IMR-90 (cell line): ENCODE measurements around the gene KTI12. TPM values are rescaled to one million over a fixed set of nuclear protein-coding genes. Genes with fewer than 3 reads are reported as not detected.

ENCODE experiments used
- ATAC-seq: fragments of 200-7000 bp; cut with Tn5 transposase; 2 replicates; pipeline ENCODE4 v1.9.1; 2020; ENCODE audit warnings: low read depth, mild to moderate bottlenecking, moderate library complexity
- BruUV-seq: library from RNA; stranded (reverse); fragments of 400-500 nt; replicated peaks from 2 replicates; lab custom pipeline; 2021; lab: Mats Ljungman, UMichigan
- CTCF ChIA-PET: fragments of 300-600 bp; formaldehyde crosslinking; extraction: SDS; loops from one replicate; lab custom pipeline; 2021; ENCODE audit warnings: antibody characterized with exemption; lab: Yijun Ruan, JAX
- POLR2A ChIA-PET: fragments of 300-600 bp; sonication (Branson Sonifier 250); formaldehyde crosslinking; loops from one replicate; lab custom pipeline; 2022; ENCODE audit warnings: antibody characterized with exemption; ENCODE audit not compliant: unreplicated experiment; lab: Charles Lee
- DNase-seq: peaks from one replicate; pipeline ENCODE4 v3.0.0; 2013
- H2AFZ ChIP-seq: replicated peaks from 2 replicates; pipeline ENCODE3; 2013; ENCODE audit warnings: low read length, mild to moderate bottlenecking; ENCODE audit not compliant: poor library complexity
- H2AK5ac ChIP-seq: 2 replicates; pipeline ENCODE4 v1.6.1; 2013; ENCODE audit warnings: low read depth, low read length, inconsistent platforms
- H2AK9ac ChIP-seq: replicated peaks from 2 replicates; pipeline ENCODE3; 2013; ENCODE audit warnings: mild to moderate bottlenecking, low read depth, low read length, moderate library complexity; ENCODE audit not compliant: poor library complexity
- H2BK120ac ChIP-seq: 2 replicates; pipeline ENCODE4 v1.6.1; 2013; ENCODE audit warnings: low read depth, low read length, inconsistent platforms
- H2BK15ac ChIP-seq: 3 replicates; pipeline ENCODE4 v1.6.1; 2013; ENCODE audit warnings: low read depth, low read length, inconsistent platforms
- H2BK20ac ChIP-seq: 2 replicates; pipeline ENCODE4 v1.6.1; 2013; ENCODE audit warnings: low read depth, mild to moderate bottlenecking, inconsistent platforms, low read length, moderate library complexity
- H2BK5ac ChIP-seq: 2 replicates; pipeline ENCODE4 v1.6.1; 2013; ENCODE audit warnings: mild to moderate bottlenecking, low read depth, low read length, inconsistent platforms; ENCODE audit not compliant: poor library complexity, severe bottlenecking
- H3K14ac ChIP-seq: replicated peaks from 2 replicates; pipeline ENCODE4 v1.6.1; 2013; ENCODE audit warnings: low read depth, low read length, inconsistent platforms
- H3K18ac ChIP-seq: 2 replicates; pipeline ENCODE4 v1.6.1; 2013; ENCODE audit warnings: low read depth, low read length, control low read depth
- H3K23ac ChIP-seq: 2 replicates; pipeline ENCODE4 v1.6.1; 2013; ENCODE audit warnings: low read depth, low read length, inconsistent platforms
- H3K27ac ChIP-seq: 2 replicates; pipeline ENCODE4 v1.5.1; 2013; ENCODE audit warnings: mild to moderate bottlenecking, control low read depth, low read length; ENCODE audit not compliant: insufficient read depth
- H3K27me3 ChIP-seq: 2 replicates; pipeline ENCODE4 v1.6.1; 2013; ENCODE audit warnings: low read length; ENCODE audit not compliant: control insufficient read depth, insufficient read depth
- H3K36me3 ChIP-seq: 2 replicates; pipeline ENCODE4 v1.6.1; 2013; ENCODE audit warnings: low read length, mixed read lengths; ENCODE audit not compliant: control insufficient read depth, insufficient read depth
- H3K4ac ChIP-seq: 2 replicates; pipeline ENCODE4 v1.6.1; 2013; ENCODE audit warnings: low read depth, low read length, inconsistent platforms
- H3K4me1 ChIP-seq: 2 replicates; pipeline ENCODE4 v1.6.1; 2013; ENCODE audit warnings: low read length, mixed read lengths; ENCODE audit not compliant: control insufficient read depth, insufficient read depth
- H3K4me2 ChIP-seq: 2 replicates; pipeline ENCODE4 v1.6.1; 2013; ENCODE audit warnings: low read depth, mild to moderate bottlenecking, control low read depth, low read length, moderate library complexity
- H3K4me3 ChIP-seq: 2 replicates; pipeline ENCODE4 v1.5.1; 2013; ENCODE audit warnings: low read depth, mild to moderate bottlenecking, control low read depth, low read length, moderate library complexity; ENCODE audit not compliant: insufficient read depth
- H3K56ac ChIP-seq: 2 replicates; pipeline ENCODE4 v1.6.1; 2013; ENCODE audit warnings: low read length, inconsistent platforms; ENCODE audit not compliant: insufficient read depth; ENCODE audit errors: extremely low read depth
- H3K79me1 ChIP-seq, 2 experiments: 2 replicates each; pipeline ENCODE4 v1.6.1; 2013; ENCODE audit warnings: low read length in 2 of 2, inconsistent platforms in 1 of 2, low read depth in 1 of 2
- H3K9ac ChIP-seq: 2 replicates; pipeline ENCODE4 v1.6.1; 2013; ENCODE audit warnings: low read depth, low read length, control low read depth
- H3K9me1 ChIP-seq: 2 replicates; pipeline ENCODE4 v1.6.1; 2013; ENCODE audit warnings: low read length, inconsistent platforms; ENCODE audit not compliant: insufficient read depth
- H3K9me3 ChIP-seq: 2 replicates; pipeline ENCODE4 v1.6.1; 2013; ENCODE audit warnings: low read length; ENCODE audit not compliant: control insufficient read depth, insufficient read depth
- H4K20me1 ChIP-seq: 2 replicates; pipeline ENCODE4 v1.6.1; 2013; ENCODE audit warnings: low read length, inconsistent platforms; ENCODE audit not compliant: insufficient read depth
- H4K5ac ChIP-seq: 2 replicates; pipeline ENCODE4 v1.6.1; 2013; ENCODE audit warnings: mild to moderate bottlenecking, low read depth, low read length, control low read depth
- H4K8ac ChIP-seq, 2 experiments: 2 replicates each; pipeline ENCODE4 v1.6.1; 2013; ENCODE audit warnings: low read depth in 2 of 2, low read length in 2 of 2, control low read depth in 1 of 2, inconsistent platforms in 1 of 2
- H4K91ac ChIP-seq: 2 replicates; pipeline ENCODE4 v1.6.1; 2013; ENCODE audit warnings: low read depth, low read length, inconsistent platforms; ENCODE audit not compliant: insufficient read depth
- BHLHE40 ChIP-seq: fragments of 150-350 bp; IDR thresholded peaks from 2 replicates; pipeline ENCODE4 v1.6.1; 2016; ENCODE audit warnings: mild to moderate bottlenecking, low read depth, low read length
- CEBPB ChIP-seq: IDR thresholded peaks from 2 replicates; pipeline ENCODE4 v1.6.1; 2012; ENCODE audit warnings: low read depth, low read length, improper control_type of control experiment
- CHD1 ChIP-seq: IDR thresholded peaks from 2 replicates; pipeline ENCODE4 v1.6.1; 2012; ENCODE audit warnings: low read depth, low read length, improper control_type of control experiment
- FOS ChIP-seq: fragments of 150-350 bp; IDR thresholded peaks from 2 replicates; pipeline ENCODE4 v1.6.1; 2016; ENCODE audit warnings: low read depth, low read length
- MAFK ChIP-seq: IDR thresholded peaks from 2 replicates; pipeline ENCODE4 v1.6.1; 2012; ENCODE audit warnings: low read depth, low read length, improper control_type of control experiment
- MAZ ChIP-seq: IDR thresholded peaks from 2 replicates; pipeline ENCODE4 v1.6.1; 2012; ENCODE audit warnings: low read depth, mild to moderate bottlenecking, low read length, improper control_type of control experiment, moderate library complexity, borderline replicate concordance
- MXI1 ChIP-seq: IDR thresholded peaks from 2 replicates; pipeline ENCODE4 v1.6.1; 2012; ENCODE audit warnings: low read depth, mild to moderate bottlenecking, low read length, moderate library complexity, borderline replicate concordance
- NFE2L2 ChIP-seq: fragments of 150-350 bp; IDR thresholded peaks from 2 replicates; pipeline ENCODE4 v1.6.1; 2016; ENCODE audit warnings: low read depth, mild to moderate bottlenecking, low read length
- POLR2A ChIP-seq: IDR thresholded peaks from 2 replicates; pipeline ENCODE4 v1.6.1; 2012; ENCODE audit warnings: mild to moderate bottlenecking, low read depth, low read length
- RAD21 ChIP-seq: IDR thresholded peaks from 2 replicates; pipeline ENCODE4 v1.6.1; 2012; ENCODE audit warnings: low read length, improper control_type of control experiment
- RCOR1 ChIP-seq: IDR thresholded peaks from 2 replicates; pipeline ENCODE4 v1.6.1; 2012; ENCODE audit warnings: mild to moderate bottlenecking, low read length, improper control_type of control experiment; ENCODE audit not compliant: insufficient replicate concordance
- RFX5 ChIP-seq: IDR thresholded peaks from 2 replicates; pipeline ENCODE4 v1.8.0; 2012; ENCODE audit warnings: low read depth, mild to moderate bottlenecking, low read length, moderate library complexity
- SMC3 ChIP-seq: fragments of 150-350 bp; IDR thresholded peaks from 2 replicates; pipeline ENCODE4 v1.6.1; 2016; ENCODE audit warnings: low read depth, mild to moderate bottlenecking, antibody characterized with exemption, low read length, moderate library complexity
- USF2 ChIP-seq: fragments of 150-350 bp; IDR thresholded peaks from 2 replicates; pipeline ENCODE4 v1.6.1; 2017; ENCODE audit warnings: mild to moderate bottlenecking, antibody characterized with exemption, low read length, low read depth
- WGBS, 2 experiments: methylation state at CpG; one replicate each; pipeline versions ENCODE4 v1.1.5 to v1.1.7; 2013; ENCODE audit warnings: missing lambda C conversion rate in 2 of 2; ENCODE audit not compliant: insufficient read length in 1 of 2; ENCODE audit errors: extremely low coverage in 2 of 2; 5-methylcytosine and 5-hydroxymethylcytosine counted together
- dilution Hi-C: fragments of 300-500 bp; cut with HindIII; formaldehyde crosslinking; loops from one replicate; pipeline ENCODE4 v1.14.3; 2018; ENCODE audit warnings: low sequenced_read_pairs; ENCODE audit not compliant: unreplicated experiment
- in situ Hi-C: fragments of 300-500 bp; cut with MboI; formaldehyde crosslinking; loops from 3 replicates; pipeline ENCODE4 v1.14.3; 2019; ENCODE audit warnings: low sequenced_read_pairs, inconsistent platforms, mixed read lengths
- intact Hi-C: fragments of 100-400 bp; cut with micrococcal nuclease; formaldehyde crosslinking; loops from 2 replicates; pipeline ENCODE4 v1.10.0; 2022
- polyA plus RNA-seq, 3 experiments: library from polyadenylated mRNA; depleted of rRNA; stranded (reverse); fragments of >200 nt; gene quantifications; 2 replicates each; pipeline ENCODE4 v1.2.3, GENCODE V29; 2012; ENCODE audit warnings: low replicate concordance in 1 of 3
- total RNA-seq: library from RNA; depleted of rRNA; stranded (reverse); fragments of >200 nt; gene quantifications from 2 replicates; pipeline ENCODE4 v1.2.3, GENCODE V29; 2012

The KTI12 gene
- total and polyA plus RNA-seq, 2 of the 4 experiments (the other 2 are of a cell fraction) = 15.2 to 16.3 TPM

DNA sequence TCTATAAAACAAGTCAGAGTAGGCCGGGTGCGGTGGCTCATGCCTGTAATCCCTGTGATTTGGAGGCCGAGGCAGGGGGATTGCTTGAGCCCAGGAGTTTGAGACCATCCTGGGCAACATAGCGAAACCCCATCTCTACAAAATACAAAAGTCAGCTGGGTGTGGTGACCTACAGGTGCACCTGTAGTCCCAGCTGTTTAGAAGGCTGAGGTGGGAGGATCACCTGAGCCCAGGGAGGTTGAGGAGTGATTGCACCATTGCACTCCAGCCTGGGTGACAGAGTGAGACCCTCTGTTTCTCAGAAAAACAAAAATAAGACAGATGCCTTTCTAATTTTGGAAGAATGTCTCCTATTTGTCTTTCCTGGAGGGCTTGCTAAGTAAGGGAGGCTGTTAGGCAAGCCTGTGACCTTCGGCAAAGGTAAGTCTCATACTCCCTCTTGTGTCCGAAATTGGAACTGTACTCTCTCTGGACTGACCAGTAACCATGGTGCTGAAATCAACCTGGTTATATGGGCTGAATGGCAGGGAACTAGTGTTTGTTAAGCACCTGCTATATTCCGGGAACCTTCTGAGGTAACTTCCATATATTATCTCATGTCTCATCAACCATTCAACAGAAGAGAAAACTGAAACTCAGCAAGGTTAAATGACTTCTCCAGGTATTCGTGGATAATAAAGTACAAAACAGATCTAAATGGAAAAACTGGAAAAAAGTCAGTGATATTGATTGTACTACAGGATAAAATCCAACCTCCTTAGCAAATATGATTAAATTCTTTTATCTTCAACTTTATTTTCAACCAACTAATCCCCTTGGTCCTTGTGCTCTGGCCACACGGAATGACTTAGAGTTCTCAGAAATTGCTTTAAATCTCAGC is 31.3 kb downstream of the KTI12 start (continued):
- TF ChIP-seq MAFK = no peak
- TF ChIP-seq CHD1 = no peak
- TF ChIP-seq RCOR1 = peak; percentile 9

GRCh38 chr1:51998701-51999100 is 34.9 kb downstream of the KTI12 start:
- Histone ChIP-seq H2BK20ac (peak overlapping the region; percentile 60), H4K8ac (no peak overlapping the region), H3K18ac (no peak overlapping the region), H3K79me1 (0 out of 4 replicates have a peak, but pooled peaks cover 0 to 4% of the 10 kb centered on the region in 2 experiments), H3K9me1 (peaks cover 6% of the 10 kb centered on the region; the same call in 1 of the 2 replicates), H2BK5ac (no peak overlapping the region), H4K91ac (peak overlapping the region; percentile 3; the same call in 1 of the 2 replicates), H2AFZ (no peak overlapping the region), H3K9me3 (no peaks in the 10 kb centered on the region), H3K9ac (no peak overlapping the region), H3K4me2 (no peak overlapping the region), H3K27me3 (no peaks in the 10 kb centered on the region), H3K14ac (no peak overlapping the region), H3K4ac (peak overlapping the region; percentile 39; the same call in 1 of the 2 replicates), H4K5ac (no peak overlapping the region), H2AK5ac (no peak overlapping the region; the same call in 1 of the 2 replicates), H2AK9ac (no peak overlapping the region), H3K36me3 (no peaks in the 10 kb centered on the region), H2BK120ac (peak overlapping the region; percentile 52; the same call in 1 of the 2 replicates), H3K27ac (no peak overlapping the region), H3K23ac (no peak overlapping the region), H3K4me1 (no peaks in the 10 kb centered on the region), H3K56ac (no peak overlapping the region), H4K20me1 (no peaks in the 10 kb centered on the region), H3K4me3 (no peak overlapping the region), H2BK15ac (0 out of 3 replicates have a peak overlapping the region, but pooled peaks have one; percentile 80)
- intact Hi-C loops = no loop called here
- in situ Hi-C loops = loop anchor here (5.0 kb wide), 1 partner anchor 101 kb away; no protein-coding TSS in a partner anchor
- dilution Hi-C loops = no loop called here
- WGBS, 2 experiments = 71% methylated on average over 1 of the region's 1 CpG; no CpG with 5 or more reads in 1 of the 2 experiments
- ATAC-seq = no peak
- DNase-seq = no peak
- POLR2A ChIA-PET = no interaction called here
- BruUV-seq = no TSS peak
- CTCF ChIA-PET = interaction anchor here (1.9 kb wide), 1 partner anchor 102 kb away, joined by 9 read pairs; no protein-coding TSS in a partner anchor
- TF ChIP-seq USF2 (no peak), BHLHE40 (no peak), FOS (no peak), NFE2L2 (no peak), CHD1 (no peak), POLR2A (no peak), RAD21 (no peak), MAZ (no peak), MXI1 (no peak), RFX5 (no peak), RCOR1 (no peak), MAFK (no peak), CEBPB (no peak), SMC3 (no peak)
